GM18951 (cell line): Measurements from ENCODE around the gene PARP8.
"Not testable (repeated sequence)": the region's sequence is repeated elsewhere in the genome, so short reads cannot be mapped to it uniquely, and the experiment has no call there.

Source experiments
- POLR2A ChIP-seq: IDR thresholded peaks from 4 replicates; pipeline ENCODE4 v1.6.1; 2011; ENCODE audit warnings: mild to moderate bottlenecking; ENCODE audit not compliant: insufficient read length, insufficient read depth; ENCODE audit errors: extremely low read depth
- in situ Hi-C: fragments of 300-500 bp; cut with MboI; formaldehyde crosslinking; loops from one replicate; pipeline ENCODE4 v1.12.0; 2022; ENCODE audit warnings: low sequenced_read_pairs, mixed read lengths, inconsistent platforms; ENCODE audit not compliant: unreplicated experiment

The PARP8 gene

DNA sequence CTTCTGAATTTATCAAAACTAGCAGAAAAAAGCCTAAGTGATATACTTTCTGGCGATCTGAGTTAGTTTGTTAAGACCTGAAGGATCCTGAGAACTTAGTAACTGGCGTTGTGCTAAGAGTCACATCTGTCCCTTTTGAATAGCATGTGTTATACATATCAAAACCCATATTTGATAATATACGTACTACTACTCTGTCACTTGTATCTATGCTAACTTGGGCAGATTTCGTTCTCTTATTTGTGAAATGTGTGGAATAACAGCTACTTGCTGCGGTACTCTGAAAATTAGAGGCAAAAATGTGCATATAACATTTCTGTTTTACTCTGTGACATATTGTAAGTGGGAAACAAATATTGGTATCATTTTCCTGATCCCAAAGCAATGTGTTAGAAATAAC lies 126.4 kb downstream of the PARP8 start:
- no peak for TF ChIP-seq POLR2A
- in situ Hi-C loops: no loop called here

DNA sequence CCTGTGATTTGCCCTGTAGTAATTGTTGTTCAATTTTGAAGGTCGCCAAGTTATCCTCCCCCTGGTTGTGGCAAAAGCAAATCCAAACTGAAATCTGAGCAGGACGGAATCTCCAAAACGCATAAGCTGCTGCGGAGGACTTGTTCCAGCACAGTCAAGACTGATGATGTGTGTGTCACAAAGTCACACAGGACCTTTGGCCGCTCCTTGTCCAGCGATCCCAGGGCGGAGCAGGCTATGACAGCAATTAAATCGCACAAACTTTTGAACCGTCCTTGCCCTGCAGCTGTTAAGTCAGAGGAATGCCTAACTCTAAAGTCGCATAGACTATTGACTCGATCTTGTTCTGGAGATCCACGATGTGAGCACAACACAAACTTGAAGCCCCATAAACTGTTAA lies 128.4 kb downstream of the PARP8 start:
- TF ChIP-seq POLR2A: no peak

DNA sequence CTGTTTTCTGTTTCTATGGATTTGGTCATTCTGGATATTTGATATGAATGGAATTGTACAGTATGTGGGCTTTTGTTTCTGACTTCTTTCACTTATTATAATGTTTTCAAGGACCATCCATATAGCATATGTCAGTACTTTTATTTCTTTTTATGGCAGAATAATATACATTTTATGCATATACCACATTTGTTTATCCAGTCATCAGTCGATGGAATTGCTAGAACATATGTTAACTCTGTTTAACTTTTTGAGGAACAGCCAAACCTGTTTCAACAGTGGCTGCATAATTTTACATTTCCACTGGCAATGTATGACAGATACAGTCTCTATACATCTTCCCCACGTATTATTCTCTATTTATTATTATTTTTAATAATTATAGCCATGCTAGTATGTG lies 131.6 kb downstream of the PARP8 start:
- TF ChIP-seq POLR2A: no peak
- in situ Hi-C loops: no loop called here

More for the DNA sequence above, 128.4 kb downstream of the PARP8 start:
- in situ Hi-C loops: no loop called here

DNA sequence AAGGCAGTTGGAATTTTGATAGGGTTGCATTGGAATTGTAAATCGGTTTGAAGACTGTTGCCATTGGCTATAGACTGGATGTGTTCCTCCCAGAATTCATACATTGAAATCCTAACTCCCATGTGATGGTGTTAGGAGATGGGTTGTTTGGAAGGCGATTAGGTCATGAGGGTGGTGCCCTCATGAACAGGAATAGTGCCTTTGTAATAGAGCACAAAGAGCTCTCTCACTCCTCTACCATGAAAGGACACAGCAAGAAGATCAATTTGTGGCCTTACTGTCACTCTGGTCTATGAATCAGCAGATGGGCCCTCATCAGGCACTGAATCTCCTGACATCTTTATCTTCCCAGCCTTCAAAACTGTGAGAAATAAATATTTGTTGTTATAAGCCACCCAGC lies 133.2 kb downstream of the PARP8 start:
- no peak for TF ChIP-seq POLR2A
- in situ Hi-C loops: no loop called here

DNA sequence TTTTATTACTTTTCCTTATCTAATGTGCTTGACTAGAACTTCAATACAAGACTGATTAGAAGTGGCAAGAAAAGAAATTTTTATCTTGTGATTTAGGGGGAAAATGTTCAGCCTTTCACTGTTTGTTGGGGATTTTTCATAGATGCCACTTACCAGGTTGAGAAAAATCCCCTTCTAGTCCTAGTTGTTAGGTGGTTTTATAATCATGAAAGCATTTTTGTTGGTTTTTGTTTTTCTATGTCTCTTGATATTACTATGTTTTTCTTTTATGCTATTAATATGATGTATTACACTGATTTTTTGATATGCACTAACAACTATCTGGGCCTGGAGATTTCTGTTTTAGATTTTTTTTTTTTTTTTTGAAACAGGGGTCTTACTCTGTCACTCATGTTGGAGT lies 134.0 kb downstream of the PARP8 start:
- in situ Hi-C loops: no loop called here

DNA sequence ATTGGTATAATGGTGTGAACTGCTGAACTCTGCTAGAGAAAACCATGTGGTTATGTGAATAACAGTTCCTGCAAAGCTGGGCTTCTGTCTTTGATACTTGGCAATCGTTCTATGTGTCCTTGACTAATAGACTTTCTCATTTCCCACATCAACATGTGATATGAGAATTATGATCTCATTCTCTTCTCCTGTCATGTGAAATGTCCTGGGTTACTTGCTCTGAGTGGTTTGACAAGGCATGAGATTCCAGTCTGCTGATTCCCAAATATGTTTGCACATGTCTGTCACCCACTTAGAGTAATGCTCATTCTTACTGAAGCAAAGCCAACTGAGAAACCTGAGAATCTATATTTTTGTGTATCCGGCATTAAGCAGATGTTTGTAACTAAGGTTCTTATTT lies 141.2 kb downstream of the PARP8 start:
- in situ Hi-C loops: no loop called here
- TF ChIP-seq POLR2A: no peak

More for the DNA sequence above, 134.0 kb downstream of the PARP8 start:
- TF ChIP-seq POLR2A: no peak

DNA sequence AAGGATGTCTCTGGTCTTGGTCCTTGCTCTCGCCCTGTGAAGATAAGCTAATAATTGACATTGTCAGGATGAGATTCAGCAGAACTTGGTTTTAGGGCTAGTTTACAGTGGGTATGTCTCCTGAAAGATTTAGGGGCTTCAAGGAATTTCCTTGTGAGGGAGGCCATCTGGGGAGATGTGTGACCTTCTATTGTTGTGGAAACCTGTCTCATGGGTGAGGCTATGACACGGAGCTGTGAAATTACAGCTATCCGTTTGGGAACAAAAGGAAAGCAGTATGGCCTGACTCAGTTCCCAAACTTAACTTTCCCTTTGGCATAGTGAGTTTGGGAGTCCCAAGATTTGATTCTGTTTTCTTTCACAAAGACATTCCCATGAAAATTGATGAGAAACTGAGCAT lies 142.0 kb downstream of the PARP8 start:
- TF ChIP-seq POLR2A: no peak
- in situ Hi-C loops: no loop called here

DNA sequence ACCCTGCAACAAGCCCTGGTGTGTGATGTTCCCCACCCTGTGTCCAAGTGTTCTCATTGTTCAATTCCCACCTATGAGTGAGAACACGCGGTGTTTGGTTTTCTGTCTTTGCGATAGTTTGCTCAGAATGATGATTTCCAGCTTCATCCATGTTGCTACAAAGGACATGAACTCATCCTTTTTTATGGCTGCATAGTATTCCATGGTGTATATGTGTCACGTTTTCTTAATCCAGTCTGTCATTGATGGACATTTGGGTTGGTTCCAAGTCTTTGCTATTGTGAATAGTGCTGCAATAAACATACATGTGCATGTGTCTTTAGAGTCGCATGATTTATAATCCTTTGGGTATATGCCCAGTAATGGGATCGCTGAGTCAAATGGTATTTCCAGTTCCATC lies 145.3 kb downstream of the PARP8 start:
- in situ Hi-C loops: not testable (repeated sequence)

DNA sequence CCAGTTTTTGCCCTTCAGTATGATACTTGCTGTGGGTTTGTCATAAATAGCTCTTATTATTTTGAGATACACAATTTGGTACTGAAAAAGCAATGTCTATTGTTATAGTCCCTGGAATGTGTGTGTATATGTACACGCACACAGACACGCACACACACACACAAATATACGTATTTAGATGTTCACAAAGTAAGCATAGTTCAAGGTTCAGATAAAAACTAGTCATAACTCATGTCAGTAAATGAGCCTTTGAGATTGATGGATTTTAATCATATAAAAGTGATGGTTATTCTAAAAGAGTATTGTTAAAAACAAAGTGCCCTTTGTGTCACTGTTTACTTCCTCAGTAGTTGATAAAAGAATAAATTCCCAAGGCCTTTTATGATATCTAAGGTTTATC lies 147.3 kb downstream of the PARP8 start:
- in situ Hi-C loops: no loop called here
- no peak for TF ChIP-seq POLR2A

DNA sequence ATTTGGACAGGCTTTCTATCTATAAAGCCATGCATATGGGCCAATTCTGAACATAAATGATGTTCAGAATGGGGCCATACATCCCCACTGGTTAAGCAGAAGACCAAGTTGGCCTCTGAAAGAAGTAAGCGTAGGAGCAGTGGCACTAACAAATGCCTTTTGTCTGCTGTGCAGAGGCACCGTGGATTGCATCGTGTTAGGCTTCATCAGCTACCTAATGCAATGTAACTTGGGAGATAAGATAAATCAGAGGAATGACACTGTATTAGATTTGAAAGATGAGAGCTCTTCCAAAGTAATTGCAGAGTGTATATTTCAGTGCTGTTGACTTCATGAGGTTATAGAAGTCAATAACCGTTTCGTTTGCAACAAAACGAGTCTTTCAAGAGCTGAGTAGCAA lies 148.1 kb downstream of the PARP8 start:
- in situ Hi-C loops: no loop called here
- no peak for TF ChIP-seq POLR2A

DNA sequence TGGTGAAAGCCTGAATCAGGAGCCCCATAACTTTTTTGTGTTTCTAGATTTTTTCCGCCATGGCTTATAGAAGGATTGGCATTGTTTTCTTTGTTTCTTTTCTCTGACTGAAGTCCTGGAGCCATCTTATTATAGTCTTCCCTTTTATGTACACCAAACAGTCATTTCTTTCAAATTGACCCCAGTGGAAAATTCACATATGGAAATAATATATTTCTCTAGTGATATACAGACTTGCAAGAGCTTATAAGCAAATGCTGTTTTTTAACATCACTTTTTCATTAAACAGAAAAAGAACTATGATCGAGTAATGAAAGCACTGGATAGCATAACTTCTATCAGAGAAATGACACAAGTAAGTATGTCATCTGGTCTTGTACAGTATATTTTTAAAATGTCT lies 155.6 kb downstream of the PARP8 start:
- no peak for TF ChIP-seq POLR2A
- in situ Hi-C loops: no loop called here

DNA sequence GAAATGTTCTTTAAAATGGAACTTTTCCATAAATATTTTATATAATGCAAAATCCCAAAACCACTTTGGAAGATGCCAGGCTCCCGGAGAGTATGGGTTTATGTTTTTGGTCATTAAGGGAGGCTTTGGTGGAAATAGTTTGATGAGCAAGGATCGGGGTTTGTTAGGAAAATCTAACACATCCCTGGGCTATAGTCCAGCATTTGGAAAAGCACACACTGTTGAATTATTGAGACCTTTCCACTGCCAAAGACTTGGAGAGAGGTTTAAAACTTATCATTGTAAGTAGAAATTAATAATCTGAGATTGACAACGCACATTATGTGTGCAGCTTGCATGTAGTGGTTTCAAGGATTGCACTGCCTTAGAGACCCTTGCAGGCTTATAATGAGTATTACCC lies 156.3 kb downstream of the PARP8 start:
- TF ChIP-seq POLR2A: no peak
- in situ Hi-C loops: no loop called here

DNA sequence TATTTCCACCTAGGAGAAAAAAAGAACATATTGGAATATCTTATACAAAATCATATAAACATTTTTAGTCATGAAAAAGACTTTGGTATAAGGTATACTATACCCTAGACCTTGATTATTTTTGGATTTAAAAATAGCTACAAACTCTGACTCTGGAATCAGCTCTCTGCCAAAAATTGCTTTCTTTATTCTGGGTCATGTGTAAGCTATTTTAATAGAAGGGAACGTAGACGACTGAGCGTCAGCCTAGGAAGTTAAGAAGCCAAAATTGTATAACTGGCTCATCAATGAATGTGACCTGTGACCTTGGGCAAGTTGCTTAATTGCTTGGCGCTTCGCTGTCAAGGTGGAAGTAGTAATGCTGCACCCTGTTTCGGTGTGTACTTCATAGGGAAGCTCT lies 157.1 kb downstream of the PARP8 start:
- TF ChIP-seq POLR2A: no peak
- in situ Hi-C loops: no loop called here

DNA sequence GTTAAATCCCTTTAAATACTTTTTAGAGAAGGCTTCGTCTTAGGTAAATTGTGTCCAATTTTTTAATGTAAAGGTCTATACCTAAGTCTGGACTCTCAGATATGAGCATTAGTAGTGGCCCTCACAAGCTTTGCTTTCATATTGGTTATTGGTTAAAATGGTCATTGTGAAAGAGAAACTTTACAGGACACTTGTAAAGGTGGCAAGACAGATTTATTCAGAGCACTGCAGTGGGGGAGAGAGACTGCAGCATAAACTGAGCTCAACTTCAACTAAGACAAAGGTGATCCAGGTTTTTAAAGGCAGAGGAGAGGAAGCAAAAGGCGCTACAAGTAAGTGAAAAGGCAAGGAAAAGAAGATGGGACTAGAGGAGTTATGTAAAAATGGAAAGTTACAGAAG lies 157.7 kb downstream of the PARP8 start:
- no peak for TF ChIP-seq POLR2A
- in situ Hi-C loops: no loop called here

DNA sequence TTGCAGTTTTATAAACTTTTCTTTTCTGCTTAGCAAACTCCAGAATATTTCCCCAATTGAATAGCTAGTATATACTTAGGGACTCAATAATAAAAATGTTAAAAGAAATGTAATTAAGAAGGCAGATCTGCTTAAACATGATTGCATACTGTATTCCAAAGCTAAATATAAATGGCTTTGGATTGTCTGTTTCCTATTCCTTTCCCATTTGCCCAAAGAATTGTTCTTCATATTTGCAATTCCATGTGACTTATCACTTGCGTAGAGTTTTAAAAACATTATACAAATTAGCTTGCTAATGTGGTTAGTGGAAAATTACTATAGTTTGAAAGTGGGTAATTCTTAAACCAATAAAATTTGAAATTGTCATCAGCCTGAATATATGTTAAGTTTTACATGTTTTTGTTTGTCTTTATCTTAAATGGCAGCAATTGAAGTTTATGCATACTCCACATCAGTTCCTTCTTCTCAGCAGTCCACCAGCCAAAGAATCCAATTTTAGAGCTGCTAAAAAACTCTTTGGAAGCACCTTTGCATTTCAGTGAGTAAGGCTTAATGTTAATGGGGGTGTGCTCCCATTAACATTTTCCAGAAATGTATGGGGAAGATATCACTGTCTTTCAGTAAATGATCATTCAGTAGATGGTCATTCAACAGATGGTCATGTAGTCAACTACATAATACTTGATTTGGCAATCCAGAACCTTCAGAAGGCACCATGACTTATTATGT lies 161.2 kb downstream of the PARP8 start:
- TF ChIP-seq POLR2A: no peak
- in situ Hi-C loops: no loop called here
